Muscle layer of colon (tissue), 2 donors: ENCODE measurements around the gene VMP1.
"Not testable (repeated sequence)": the region's sequence is repeated elsewhere in the genome, so short reads cannot be mapped to it uniquely, and the experiment has no call there.

ENCODE experiments used
- H3K27ac ChIP-seq: one replicate; pipeline ENCODE4 v1.7.0; 2013; ENCODE audit warnings: low read depth, mild to moderate bottlenecking, low read length, moderate library complexity
- H3K27me3 ChIP-seq, 2 donors: one replicate each; pipeline ENCODE4 v1.7.0; 2013; ENCODE audit warnings: low read length in 2 of 2, mild to moderate bottlenecking in 2 of 2; ENCODE audit not compliant: insufficient read depth in 2 of 2, control insufficient read depth in 1 of 2
- H3K36me3 ChIP-seq: one replicate; pipeline ENCODE4 v1.7.0; 2013; ENCODE audit warnings: mild to moderate bottlenecking, low read length; ENCODE audit not compliant: insufficient read depth
- H3K4me1 ChIP-seq: one replicate; pipeline ENCODE4 v1.7.0; 2013; ENCODE audit warnings: mild to moderate bottlenecking, low read length; ENCODE audit not compliant: insufficient read depth
- H3K4me3 ChIP-seq, 2 donors: one replicate each; pipeline ENCODE4 v1.7.0; 2013; ENCODE audit warnings: low read length in 2 of 2, low read depth in 1 of 2, mild to moderate bottlenecking in 1 of 2, moderate library complexity in 1 of 2
- H3K9ac ChIP-seq: one replicate; pipeline ENCODE4 v1.7.0; 2013; ENCODE audit warnings: low read length
- H3K9me3 ChIP-seq: one replicate; pipeline ENCODE4 v1.7.0; 2013; ENCODE audit warnings: mild to moderate bottlenecking, low read length
- donor health status: abdominal sarcoma.
- donor health status: Adenocarcinoma of cecum.

VMP1 gene

GRCh38 chr17:59785091-59785799 is 77.8 kb downstream of the VMP1 start:
- H3K36me3 ChIP-seq: no peaks in the 10 kb centered on the region
- peaks cover 37% of the 10 kb centered on the region for H3K4me1 ChIP-seq
- peak overlapping the region; percentile 86 for H3K27ac ChIP-seq
- H3K4me3 ChIP-seq: no peak overlapping the region
- H3K27me3 ChIP-seq: no peaks in the 10 kb centered on the region
- H3K9ac ChIP-seq: no peak overlapping the region
- H3K9me3 ChIP-seq: no peaks in the 10 kb centered on the region

- Histone ChIP-seq H3K36me3 (no peaks in the 10 kb centered on the region), H3K27ac (peak overlapping the region; percentile 86), H3K27me3 (no peaks in the 10 kb centered on the region), H3K9me3 (no peaks in the 10 kb centered on the region), H3K4me3 (peak overlapping the region in 1 of 2 donors; percentile 19), H3K4me1 (peaks cover 37% of the 10 kb centered on the region), H3K9ac (peak overlapping the region; percentile 22)
These were observed 78.7 kb downstream of the VMP1 start for GRCh38 chr17:59786213-59786535.

- peak overlapping the region; percentile 22 for H3K9ac ChIP-seq
- peaks cover 37% of the 10 kb centered on the region for H3K4me1 ChIP-seq
- peak overlapping the region; percentile 86 for H3K27ac ChIP-seq
- no peaks in the 10 kb centered on the region for H3K27me3 ChIP-seq
- peak overlapping the region in 1 of 2 donors; percentile 19 for H3K4me3 ChIP-seq
- no peaks in the 10 kb centered on the region for H3K36me3 ChIP-seq
- H3K9me3 ChIP-seq: no peaks in the 10 kb centered on the region
These were observed 79.3 kb downstream of the VMP1 start for GRCh38 chr17:59786536-59787319.

- not testable (repeated sequence) for H3K9me3 ChIP-seq, H3K27ac ChIP-seq, H3K36me3 ChIP-seq, H3K4me3 ChIP-seq, H3K27me3 ChIP-seq, H3K9ac ChIP-seq
- H3K4me1 ChIP-seq: peaks cover 21% of the 10 kb centered on the region
These were observed 82.4 kb downstream of the VMP1 start for GRCh38 chr17:59789849-59790248.

- not testable (repeated sequence) for H3K36me3 ChIP-seq, H3K27ac ChIP-seq, H3K27me3 ChIP-seq, H3K9me3 ChIP-seq, H3K4me3 ChIP-seq, H3K9ac ChIP-seq
- H3K4me1 ChIP-seq: peaks cover 16% of the 10 kb centered on the region
These were observed 83.0 kb downstream of the VMP1 start for GRCh38 chr17:59790418-59790817.

GRCh38 chr17:59790910-59791309 is 83.5 kb downstream of the VMP1 start:
- H3K4me1 ChIP-seq: peaks cover 15% of the 10 kb centered on the region
- no peak overlapping the region for H3K27ac ChIP-seq
- H3K4me3 ChIP-seq: no peak overlapping the region
- H3K9ac ChIP-seq: no peak overlapping the region
- H3K9me3 ChIP-seq: no peaks in the 10 kb centered on the region
- no peaks in the 10 kb centered on the region for H3K27me3 ChIP-seq
- no peaks in the 10 kb centered on the region for H3K36me3 ChIP-seq

- H3K27ac ChIP-seq: no peak overlapping the region
- no peak overlapping the region for H3K4me3 ChIP-seq
- peaks cover 7% of the 10 kb centered on the region for H3K4me1 ChIP-seq
- H3K27me3 ChIP-seq: no peaks in the 10 kb centered on the region
- no peak overlapping the region for H3K9ac ChIP-seq
- no peaks in the 10 kb centered on the region for H3K36me3 ChIP-seq
- H3K9me3 ChIP-seq: no peaks in the 10 kb centered on the region
These were observed 84.4 kb downstream of the VMP1 start for GRCh38 chr17:59791603-59792457.

GRCh38 chr17:59792458-59792823 is 85.0 kb downstream of the VMP1 start:
- not testable (repeated sequence) for H3K4me1 ChIP-seq, H3K9me3 ChIP-seq, H3K27me3 ChIP-seq, H3K9ac ChIP-seq, H3K27ac ChIP-seq, H3K36me3 ChIP-seq, H3K4me3 ChIP-seq

GRCh38 chr17:59793205-59793604 is 85.8 kb downstream of the VMP1 start:
- no peak overlapping the region for H3K27ac ChIP-seq
- H3K4me1 ChIP-seq: no peaks in the 10 kb centered on the region
- H3K36me3 ChIP-seq: no peaks in the 10 kb centered on the region
- no peak overlapping the region for H3K9ac ChIP-seq
- H3K4me3 ChIP-seq: no peak overlapping the region
- H3K9me3 ChIP-seq: no peaks in the 10 kb centered on the region
- no peaks in the 10 kb centered on the region for H3K27me3 ChIP-seq

- Histone ChIP-seq H3K27me3 (no peaks in the 10 kb centered on the region), H3K4me3 (no peak overlapping the region), H3K9ac (no peak overlapping the region), H3K36me3 (no peaks in the 10 kb centered on the region), H3K27ac (no peak overlapping the region), H3K9me3 (no peaks in the 10 kb centered on the region), H3K4me1 (no peaks in the 10 kb centered on the region)
These were observed 88.7 kb downstream of the VMP1 start for GRCh38 chr17:59796138-59796537.

- Histone ChIP-seq H3K4me1 (no peaks in the 10 kb centered on the region), H3K27me3 (no peaks in the 10 kb centered on the region), H3K9me3 (no peaks in the 10 kb centered on the region), H3K27ac (no peak overlapping the region), H3K4me3 (no peak overlapping the region), H3K9ac (no peak overlapping the region), H3K36me3 (no peaks in the 10 kb centered on the region)
These were observed 89.3 kb downstream of the VMP1 start for GRCh38 chr17:59796785-59797205.
